NB4 (cell line): ENCODE measurements around the gene MRPL47.

Experiments used
- MYC ChIP-seq: IDR thresholded peaks from 2 replicates; pipeline ENCODE4 v1.6.1; 2011; ENCODE audit warnings: low read depth, low read length
- POLR2A ChIP-seq: IDR thresholded peaks from 2 replicates; pipeline ENCODE4 v1.6.1; 2011; ENCODE audit warnings: mild to moderate bottlenecking; ENCODE audit not compliant: insufficient read length; ENCODE audit errors: extremely low read depth
- TF ChIP-seq, protein P1 (sequence below): IDR thresholded peaks from 2 replicates; pipeline ENCODE4 v1.6.1; 2011; ENCODE audit warnings: low read depth, low read length
- TF ChIP-seq, protein P2 (sequence below): IDR thresholded peaks from one replicate; pipeline ENCODE4 v1.5.1; 2012; ENCODE audit warnings: low read depth, low read length

DNA sequence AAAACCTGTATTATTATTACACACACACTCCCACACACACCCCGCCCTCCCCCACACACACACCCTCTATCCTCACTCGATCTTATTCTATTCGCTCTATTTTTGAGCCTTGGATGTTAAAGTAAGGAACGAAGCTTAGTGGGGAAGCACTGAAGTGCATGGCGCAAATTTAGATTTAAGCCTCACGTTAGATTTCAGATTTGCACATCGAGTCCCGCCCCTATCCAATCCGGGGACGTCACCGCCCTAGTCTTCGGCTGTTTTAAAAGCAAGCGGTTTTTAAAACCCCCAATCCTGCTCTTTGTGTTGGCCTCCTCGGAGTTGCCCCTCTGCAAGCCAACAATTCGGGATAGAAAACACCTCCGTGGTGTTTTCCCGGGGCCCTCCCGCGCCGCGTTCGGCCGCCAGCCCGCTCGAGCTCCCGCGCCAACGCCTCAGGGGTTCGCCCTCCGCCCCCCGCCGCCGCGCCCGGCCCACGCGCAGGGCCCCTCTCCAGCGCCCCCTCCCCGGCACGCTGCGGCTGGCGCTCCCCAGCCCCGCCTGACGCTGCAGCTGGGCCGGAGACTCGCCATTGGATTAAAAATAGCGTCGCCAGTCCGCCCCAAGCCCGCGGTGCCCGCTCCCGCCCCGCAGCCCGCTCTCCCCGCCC is 48.1 kb upstream of the MRPL47 start, which contains the start of gene USP13:
- TF ChIP-seq, protein P1, sequence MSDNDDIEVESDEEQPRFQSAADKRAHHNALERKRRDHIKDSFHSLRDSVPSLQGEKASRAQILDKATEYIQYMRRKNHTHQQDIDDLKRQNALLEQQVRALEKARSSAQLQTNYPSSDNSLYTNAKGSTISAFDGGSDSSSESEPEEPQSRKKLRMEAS, result no peak; the same call in 1 of the 2 replicates
- TF ChIP-seq, protein P2, sequence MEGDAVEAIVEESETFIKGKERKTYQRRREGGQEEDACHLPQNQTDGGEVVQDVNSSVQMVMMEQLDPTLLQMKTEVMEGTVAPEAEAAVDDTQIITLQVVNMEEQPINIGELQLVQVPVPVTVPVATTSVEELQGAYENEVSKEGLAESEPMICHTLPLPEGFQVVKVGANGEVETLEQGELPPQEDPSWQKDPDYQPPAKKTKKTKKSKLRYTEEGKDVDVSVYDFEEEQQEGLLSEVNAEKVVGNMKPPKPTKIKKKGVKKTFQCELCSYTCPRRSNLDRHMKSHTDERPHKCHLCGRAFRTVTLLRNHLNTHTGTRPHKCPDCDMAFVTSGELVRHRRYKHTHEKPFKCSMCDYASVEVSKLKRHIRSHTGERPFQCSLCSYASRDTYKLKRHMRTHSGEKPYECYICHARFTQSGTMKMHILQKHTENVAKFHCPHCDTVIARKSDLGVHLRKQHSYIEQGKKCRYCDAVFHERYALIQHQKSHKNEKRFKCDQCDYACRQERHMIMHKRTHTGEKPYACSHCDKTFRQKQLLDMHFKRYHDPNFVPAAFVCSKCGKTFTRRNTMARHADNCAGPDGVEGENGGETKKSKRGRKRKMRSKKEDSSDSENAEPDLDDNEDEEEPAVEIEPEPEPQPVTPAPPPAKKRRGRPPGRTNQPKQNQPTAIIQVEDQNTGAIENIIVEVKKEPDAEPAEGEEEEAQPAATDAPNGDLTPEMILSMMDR, result no peak
- peak; percentile 51 for TF ChIP-seq MYC
- TF ChIP-seq POLR2A, result no peak
